Large intestine (tissue), 12 donors: ENCODE data around the gene AP3B2. TPM values are rescaled to one million over a fixed set of nuclear protein-coding genes. Genes with fewer than 3 reads are reported as not detected.

Source experiments
- DNase-seq, 2 donors: peaks; one replicate each; pipeline versions ENCODE4 v3.0.0 to v3.0.0-alpha.2; 2013
- H3K27ac ChIP-seq: one replicate; pipeline ENCODE4 v1.5.1; 2013; ENCODE audit warnings: low read length
- H3K27me3 ChIP-seq: 2 replicates; pipeline ENCODE4 v1.6.1; 2013; ENCODE audit warnings: low read length; ENCODE audit not compliant: control insufficient read depth, insufficient read depth
- H3K36me3 ChIP-seq: 2 replicates; pipeline ENCODE4 v1.6.1; 2013; ENCODE audit warnings: low read length; ENCODE audit not compliant: control insufficient read depth, insufficient read depth
- H3K4me1 ChIP-seq: one replicate; pipeline ENCODE4 v1.6.1; 2013; ENCODE audit warnings: low read length; ENCODE audit not compliant: control insufficient read depth, insufficient read depth
- H3K4me3 ChIP-seq: one replicate; pipeline ENCODE4 v1.5.1; 2013; ENCODE audit warnings: low read length
- H3K9me3 ChIP-seq: one replicate; pipeline ENCODE4 v1.6.1; 2013; ENCODE audit warnings: mild to moderate bottlenecking, low read depth, low read length, moderate library complexity; ENCODE audit not compliant: control insufficient read depth
- WGBS: methylation state at CpG from one replicate; pipeline ENCODE4 v1.1.5; 2013; ENCODE audit warnings: low lambda C conversion rate; ENCODE audit not compliant: insufficient coverage; 5-methylcytosine and 5-hydroxymethylcytosine counted together
- long read RNA-seq, 11 donors: transcript quantifications; one replicate each; lab custom pipeline, GENCODE V29; 2026
- polyA plus RNA-seq: library from polyadenylated mRNA; unstranded; fragments of 120-200 nt; gene quantifications from one replicate; pipeline ENCODE4 v1.2.1, GENCODE V29; 2013

The AP3B2 gene
- 10.2 TPM for polyA plus RNA-seq
- long read RNA-seq, donor 1, partial matches to known transcripts: 0 of 1 reads
- long read RNA-seq, donor 1, other reads (novel, unspliced or antisense): 0 of 1 reads
- long read RNA-seq, donor 2: 0 reads
- long read RNA-seq, donor 3: 0 reads
- long read RNA-seq, donor 4: 0 reads
- long read RNA-seq, donor 5, partial matches to known transcripts: 0 of 1 reads
- long read RNA-seq, donor 5, other reads (novel, unspliced or antisense): 0 of 1 reads
- long read RNA-seq, donor 6: 0 reads
- long read RNA-seq, donor 7: 0 reads
- long read RNA-seq, donor 8, partial matches to known transcripts: 0 of 1 reads
- long read RNA-seq, donor 8, other reads (novel, unspliced or antisense): 0 of 1 reads
- long read RNA-seq, donor 9, partial matches to known transcripts: 0 of 1 reads
- long read RNA-seq, donor 9, other reads (novel, unspliced or antisense): 0 of 1 reads
- long read RNA-seq, donor 10: 0 reads
- long read RNA-seq, donor 11, partial matches to known transcripts: 0 of 1 reads
- long read RNA-seq, donor 11, other reads (novel, unspliced or antisense): 0 of 1 reads

- peak; percentile 76 to 82 for DNase-seq
- H3K9me3 ChIP-seq: peaks cover 3% of the 10 kb centered on the region
- H3K27ac ChIP-seq: no peak within 1 kb of the TSS
- peak within 1 kb of the TSS; percentile 43 for H3K4me3 ChIP-seq
- H3K4me1 ChIP-seq: peaks cover 6% of the 10 kb centered on the region
- H3K27me3 ChIP-seq: peaks cover 15% of the 10 kb centered on the region
- no peaks in the 10 kb centered on the region for H3K36me3 ChIP-seq
- WGBS: no CpG with 5 or more reads among the region's 95 CpGs
Observed at GRCh38 chr15:82709421-82710207, at the start of gene AP3B2. AP3B2 (minus strand) TSS chr15:82709875; CDS start chr15:82709706, 169 bp downstream.

DNA sequence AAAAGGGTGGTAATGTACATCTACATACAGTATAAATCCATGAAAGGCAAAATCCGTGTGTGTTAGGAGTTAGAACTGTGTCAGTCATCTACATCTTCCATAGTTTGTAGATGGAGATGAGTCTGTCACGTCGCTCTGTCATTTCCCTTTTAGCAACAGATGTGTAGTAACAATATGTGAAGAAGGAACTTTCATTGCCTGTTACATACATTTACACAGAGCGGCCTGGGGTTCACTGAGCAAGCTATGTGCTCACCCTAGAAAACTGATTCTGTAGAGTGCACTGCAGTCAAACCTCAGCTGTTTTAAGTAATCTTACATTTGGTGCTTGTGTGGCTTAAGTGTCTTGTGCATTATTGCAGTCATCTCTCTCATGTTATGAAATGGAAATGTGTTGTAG is 41.6 kb upstream of the AP3B2 start:
- no CpG with 5 or more reads among the region's 4 CpGs for WGBS
- no peaks in the 10 kb centered on the region for H3K9me3 ChIP-seq
- no peak for DNase-seq
- no peak overlapping the region for H3K27ac ChIP-seq
- peaks cover 25% of the 10 kb centered on the region for H3K36me3 ChIP-seq
- peak overlapping the region; percentile 77 for H3K4me3 ChIP-seq
- H3K4me1 ChIP-seq: peaks cover 3% of the 10 kb centered on the region
- no peaks in the 10 kb centered on the region for H3K27me3 ChIP-seq

- Histone ChIP-seq H3K36me3 (peaks cover 21% of the 10 kb centered on the region), H3K27me3 (no peaks in the 10 kb centered on the region), H3K9me3 (no peaks in the 10 kb centered on the region), H3K4me3 (peak overlapping the region; percentile 77), H3K27ac (peak overlapping the region; percentile 62), H3K4me1 (peaks cover 3% of the 10 kb centered on the region)
- DNase-seq: no peak
- WGBS: no CpG with 5 or more reads among the region's 8 CpGs
Observed at GRCh38 chr15:82750831-82751180, 41.1 kb upstream of the AP3B2 start.

DNA sequence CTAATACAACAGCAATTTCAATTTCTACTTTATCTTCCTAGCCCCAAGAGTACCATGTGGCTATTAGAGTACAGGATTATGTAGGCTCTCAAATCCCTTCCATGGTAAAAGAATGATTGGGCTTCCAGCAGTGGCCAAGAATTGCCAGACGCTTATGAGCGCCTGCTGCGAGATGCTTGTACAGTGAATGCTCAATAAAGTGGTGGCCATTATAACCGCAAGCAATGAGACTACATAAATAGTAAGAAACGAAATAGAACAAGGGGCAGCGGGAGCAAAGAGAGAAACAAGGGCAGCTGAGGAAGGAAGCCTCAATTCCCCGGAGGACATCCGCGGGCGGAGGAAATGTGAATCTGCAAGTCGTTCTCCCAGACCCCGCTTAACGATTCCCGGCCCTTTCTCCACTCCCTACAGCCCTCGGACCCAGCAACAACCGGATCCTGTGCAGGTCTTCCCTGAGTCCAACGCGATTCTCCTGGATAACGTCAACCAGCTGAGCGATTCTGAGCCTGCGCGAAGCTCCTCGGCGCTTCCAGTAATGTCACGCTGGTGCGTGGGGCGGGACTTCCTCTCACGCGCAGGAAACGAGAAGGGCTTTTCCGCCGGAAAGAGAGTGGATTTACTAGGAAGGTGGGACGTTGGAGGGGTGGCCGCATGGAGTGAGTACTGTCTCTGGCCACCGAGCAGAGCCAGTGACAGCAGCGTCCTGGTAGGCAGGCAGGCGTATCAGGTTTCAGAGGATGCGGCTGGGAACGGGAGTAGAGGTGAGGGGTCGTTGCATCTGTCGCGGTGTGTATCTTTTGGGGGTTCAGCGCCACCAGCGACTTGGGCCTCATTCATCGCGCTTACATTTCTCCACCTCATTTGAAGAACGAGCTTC is 40.5 kb upstream of the AP3B2 start:
- Histone ChIP-seq H3K4me3 (peak overlapping the region; percentile 77), H3K36me3 (peaks cover 15% of the 10 kb centered on the region), H3K27ac (peak overlapping the region; percentile 95), H3K27me3 (no peaks in the 10 kb centered on the region), H3K4me1 (peaks cover 3% of the 10 kb centered on the region), H3K9me3 (no peaks in the 10 kb centered on the region)
- DNase-seq: peak; percentile 96
- 0% methylated on average over 3 of the region's 47 CpGs for WGBS

DNA sequence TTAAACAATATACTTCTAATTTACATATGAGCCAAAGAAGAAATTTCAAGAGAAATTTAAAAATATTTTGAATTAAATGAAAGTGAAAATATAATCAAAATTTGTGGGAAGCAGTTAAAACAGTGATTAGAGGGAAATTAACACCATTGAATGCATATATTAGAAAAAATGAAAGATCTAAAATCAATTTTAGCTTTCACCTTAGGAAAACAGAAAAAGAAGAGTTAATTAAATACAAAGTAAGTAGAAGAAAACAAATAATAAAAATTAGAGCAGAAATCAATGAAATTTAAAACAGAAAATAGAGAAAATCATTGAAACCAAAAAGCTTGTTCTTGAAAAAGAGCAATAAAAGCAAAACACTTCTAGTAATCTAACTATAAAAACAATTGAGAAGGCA is 38.6 kb upstream of the AP3B2 start:
- H3K4me1 ChIP-seq: peaks cover 3% of the 10 kb centered on the region
- no peaks in the 10 kb centered on the region for H3K9me3 ChIP-seq

DNA sequence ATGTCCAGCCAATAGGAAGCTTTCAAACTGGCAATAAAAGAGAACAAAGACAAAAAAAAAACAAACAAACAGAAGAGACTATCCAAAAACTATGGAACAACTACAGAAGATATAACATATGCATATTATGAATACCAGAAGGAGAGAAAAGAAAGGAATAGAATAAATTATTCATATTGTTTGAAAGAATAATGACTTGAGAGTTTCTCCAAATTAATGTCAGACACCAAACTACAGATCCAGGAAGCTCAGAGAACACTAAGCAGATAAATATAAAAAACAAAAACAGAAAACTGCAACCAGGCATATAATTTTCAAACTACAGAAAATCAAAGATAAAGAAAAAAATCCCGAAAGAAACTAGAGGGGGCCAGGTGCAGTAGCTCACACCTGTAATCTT is 34.1 kb upstream of the AP3B2 start:
- no peak overlapping the region for H3K27ac ChIP-seq
- H3K4me1 ChIP-seq: no peaks in the 10 kb centered on the region
- H3K9me3 ChIP-seq: no peaks in the 10 kb centered on the region
- no peak overlapping the region for H3K4me3 ChIP-seq
- no peak for DNase-seq
- no peaks in the 10 kb centered on the region for H3K27me3 ChIP-seq
- WGBS: no CpG with 5 or more reads among the region's 1 CpG
- H3K36me3 ChIP-seq: no peaks in the 10 kb centered on the region

More for the DNA sequence above, 38.6 kb upstream of the AP3B2 start:
- DNase-seq: no peak
- H3K27ac ChIP-seq: no peak overlapping the region
- no peaks in the 10 kb centered on the region for H3K27me3 ChIP-seq
- peaks cover 6% of the 10 kb centered on the region for H3K36me3 ChIP-seq
- no peak overlapping the region for H3K4me3 ChIP-seq

- Histone ChIP-seq H3K4me1 (no peaks in the 10 kb centered on the region), H3K9me3 (no peaks in the 10 kb centered on the region), H3K36me3 (no peaks in the 10 kb centered on the region), H3K4me3 (no peak overlapping the region), H3K27ac (no peak overlapping the region), H3K27me3 (no peaks in the 10 kb centered on the region)
- no CpG with 5 or more reads among the region's 3 CpGs for WGBS
- no peak for DNase-seq
Observed at GRCh38 chr15:82742134-82742533, 32.5 kb upstream of the AP3B2 start.

- no peak overlapping the region for H3K27ac ChIP-seq
- 80% methylated on average over 1 of the region's 2 CpGs for WGBS
- H3K27me3 ChIP-seq: no peaks in the 10 kb centered on the region
- no peaks in the 10 kb centered on the region for H3K36me3 ChIP-seq
- H3K4me3 ChIP-seq: no peak overlapping the region
- no peak for DNase-seq
- no peaks in the 10 kb centered on the region for H3K9me3 ChIP-seq
- H3K4me1 ChIP-seq: no peaks in the 10 kb centered on the region
Observed at GRCh38 chr15:82739086-82739485, 29.4 kb upstream of the AP3B2 start.

DNA sequence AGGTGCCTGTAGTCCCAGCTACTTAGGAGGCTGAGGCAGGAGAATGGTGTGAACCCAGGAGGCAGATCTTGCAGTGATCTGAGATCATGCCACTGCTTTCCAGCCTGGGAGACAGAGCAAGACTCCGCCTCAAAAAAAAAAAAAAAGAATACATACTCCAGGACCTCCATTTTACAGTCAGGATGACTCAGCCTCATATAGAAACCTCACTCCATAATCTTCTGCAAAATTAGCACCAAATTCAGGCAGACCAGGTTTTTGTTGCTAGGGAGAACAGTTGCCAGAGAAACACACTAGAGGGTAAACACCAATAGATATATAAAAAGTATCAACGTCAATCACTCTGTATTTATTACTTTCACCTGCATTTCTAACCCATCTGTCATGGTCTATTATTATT is 28.3 kb upstream of the AP3B2 start:
- no peaks in the 10 kb centered on the region for H3K27me3 ChIP-seq
- WGBS: no CpG with 5 or more reads among the region's 2 CpGs

DNA sequence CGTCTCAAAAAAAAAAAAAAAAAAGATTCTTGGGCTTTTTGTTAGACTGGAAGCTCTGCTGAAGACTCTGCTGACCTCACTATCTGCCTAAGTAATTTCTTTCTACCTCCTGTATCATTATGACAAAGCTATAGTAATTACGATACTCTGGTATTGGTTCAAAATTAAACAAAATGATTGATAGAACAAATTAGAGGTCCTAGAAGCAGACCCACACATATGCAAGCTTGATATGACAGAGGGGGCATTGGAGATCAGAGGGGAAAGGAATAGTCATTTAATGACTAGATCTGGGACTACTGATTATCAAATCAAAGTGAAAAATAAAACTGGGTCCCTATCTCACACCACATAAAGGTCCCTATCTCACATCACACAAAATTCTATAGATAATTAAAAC is 21.9 kb upstream of the AP3B2 start:
- Histone ChIP-seq H3K27me3 (no peaks in the 10 kb centered on the region), H3K4me3 (no peak overlapping the region), H3K9me3 (no peaks in the 10 kb centered on the region), H3K4me1 (no peaks in the 10 kb centered on the region), H3K27ac (no peak overlapping the region), H3K36me3 (no peaks in the 10 kb centered on the region)
- WGBS: no CpG with 5 or more reads among the region's 2 CpGs
- DNase-seq: no peak

More for the DNA sequence above, 28.3 kb upstream of the AP3B2 start:
- Histone ChIP-seq H3K36me3 (no peaks in the 10 kb centered on the region), H3K4me1 (no peaks in the 10 kb centered on the region), H3K27ac (no peak overlapping the region), H3K4me3 (no peak overlapping the region), H3K9me3 (no peaks in the 10 kb centered on the region)
- no peak for DNase-seq
